Endometrium (tissue), 2 donors: ENCODE measurements around the gene HABP2.

Experiments used
- FAIRE-seq: peaks from 2 replicates; lab custom pipeline; 2012; peaks lifted over from hg19 to GRCh38; lab: Jason Lieb, UNC
- donor health status: control.
- donor health status: control.

Gene HABP2

GRCh38 chr10:113604572-113604971, 51.7 kb downstream of the HABP2 start:
- FAIRE-seq, result no peak

- FAIRE-seq, result no peak
These were observed 52.6 kb downstream of the HABP2 start for GRCh38 chr10:113605268-113605978.

- FAIRE-seq, result no peak
These were observed 56.9 kb downstream of the HABP2 start for GRCh38 chr10:113609704-113610108.

- no peak for FAIRE-seq
These were observed 58.1 kb downstream of the HABP2 start for GRCh38 chr10:113610631-113611601.

GRCh38 chr10:113612154-113612553, 59.3 kb downstream of the HABP2 start:
- no peak for FAIRE-seq

GRCh38 chr10:113613427-113613826, 60.6 kb downstream of the HABP2 start:
- FAIRE-seq, result no peak

- no peak for FAIRE-seq
These were observed 61.3 kb downstream of the HABP2 start for GRCh38 chr10:113613977-113614690.

GRCh38 chr10:113616244-113617074, 63.6 kb downstream of the HABP2 start:
- FAIRE-seq, result no peak

GRCh38 chr10:113617086-113617485, 64.2 kb downstream of the HABP2 start:
- FAIRE-seq, result no peak

- no peak for FAIRE-seq
These were observed 65.5 kb downstream of the HABP2 start for GRCh38 chr10:113618338-113618737.

GRCh38 chr10:113619401-113619800, 66.5 kb downstream of the HABP2 start:
- FAIRE-seq, result no peak

GRCh38 chr10:113620511-113620910, 67.7 kb downstream of the HABP2 start:
- no peak for FAIRE-seq

- FAIRE-seq, result no peak
These were observed 68.1 kb downstream of the HABP2 start for GRCh38 chr10:113620936-113621335.

GRCh38 chr10:113621799-113622198, 68.9 kb downstream of the HABP2 start:
- no peak for FAIRE-seq

GRCh38 chr10:113622831-113623230, 70.0 kb downstream of the HABP2 start:
- no peak for FAIRE-seq

- no peak for FAIRE-seq
These were observed 72.8 kb downstream of the HABP2 start for GRCh38 chr10:113625461-113626186.

- no peak for FAIRE-seq
These were observed 74.0 kb downstream of the HABP2 start for GRCh38 chr10:113626809-113627355.

- FAIRE-seq, result no peak
These were observed 75.0 kb downstream of the HABP2 start for GRCh38 chr10:113627836-113628235.

- FAIRE-seq, result no peak
These were observed 75.8 kb downstream of the HABP2 start for GRCh38 chr10:113628607-113629153.

GRCh38 chr10:113630929-113631533, 78.2 kb downstream of the HABP2 start:
- FAIRE-seq, result no peak
